Frontal cortex (tissue), 4 donors: Measurements from ENCODE around the gene DALRD3. TPM values are rescaled to one million over a fixed set of nuclear protein-coding genes. Genes with fewer than 3 reads are reported as not detected.

Experiments
- DNase-seq, 2 donors: peaks; one replicate each; pipeline ENCODE4 v3.0.0; 2012; ENCODE audit warnings: low spot score in 2 of 2
- FAIRE-seq: peaks from 2 replicates; lab custom pipeline; 2012; peaks lifted over from hg19 to GRCh38; lab: Jason Lieb, UNC
- small RNA-seq: library from RNA; depleted of rRNA; stranded (forward); fragments of <200 nt; gene quantifications from one replicate; pipeline ENCODE3, GENCODE V24; 2014
- total RNA-seq: library from RNA; depleted of rRNA; stranded (reverse); fragments of >200 nt; gene quantifications from one replicate; pipeline ENCODE4 v1.2.3, GENCODE V29; 2014
- donor health status: control.
- donor health status: control.
- donor health status: control.

The DALRD3 gene
- total RNA-seq, 1 donor from 2014 or later: 51.4 TPM

DNA sequence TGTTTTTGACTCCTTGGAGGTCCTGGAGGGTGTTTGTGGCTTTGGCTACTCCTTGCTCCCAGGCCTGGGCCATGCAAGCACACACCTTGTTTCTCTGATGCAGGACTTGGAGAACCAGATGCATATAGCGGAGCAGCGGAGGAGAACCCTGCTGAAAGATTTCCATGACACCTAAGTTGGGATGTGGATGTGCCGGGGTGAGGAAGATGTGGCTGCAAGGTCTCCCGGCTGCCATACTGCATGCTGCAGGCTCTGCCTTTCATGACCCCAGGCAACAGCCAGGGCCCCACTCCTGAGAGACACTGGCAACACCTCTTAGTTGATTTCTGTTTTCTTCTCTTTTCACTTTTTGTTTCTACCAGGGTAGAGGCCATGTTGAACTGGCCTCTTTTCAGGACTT, 35.3 kb downstream of the DALRD3 start:
- DNase-seq (no peak), FAIRE-seq (no peak)

DNA sequence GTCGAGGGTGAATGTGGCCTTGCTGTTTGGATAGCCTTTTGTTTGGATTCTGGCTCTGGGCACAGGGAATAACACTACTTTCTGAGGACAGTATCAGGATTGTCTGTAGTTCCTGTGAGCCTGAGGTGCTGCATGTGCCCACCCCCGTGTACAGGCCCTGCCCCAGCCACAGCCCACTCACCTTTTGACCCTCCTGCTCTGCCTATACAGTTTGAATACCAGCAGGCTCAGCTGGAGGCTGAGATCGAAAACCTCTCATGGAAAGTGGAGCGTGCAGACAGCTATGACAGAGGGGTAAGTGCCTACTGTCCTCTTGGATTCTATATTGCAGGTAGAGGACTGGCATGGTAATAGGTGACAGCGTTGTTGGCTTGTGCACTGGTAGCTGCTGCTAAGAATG, 35.7 kb downstream of the DALRD3 start:
- no peak for FAIRE-seq
- no peak for DNase-seq

DNA sequence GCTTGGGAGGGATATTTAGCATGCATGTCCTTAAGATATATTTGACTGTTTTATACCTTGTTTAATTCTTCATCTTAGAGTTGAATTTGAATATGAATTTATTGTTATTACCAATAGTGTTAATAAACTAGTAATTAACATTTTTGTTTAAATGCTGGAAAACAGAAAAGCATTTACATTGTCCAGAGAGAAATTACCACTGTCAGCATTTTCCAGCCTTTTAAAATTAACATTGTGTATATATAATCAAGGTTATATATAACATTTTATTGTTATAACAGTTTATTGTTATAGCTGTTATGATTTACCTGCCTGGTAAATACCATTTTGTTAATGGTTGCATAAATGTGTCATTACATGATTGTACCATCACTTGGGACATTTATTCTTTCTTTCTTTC, 36.4 kb downstream of the DALRD3 start:
- DNase-seq: no peak
- FAIRE-seq: no peak

DNA sequence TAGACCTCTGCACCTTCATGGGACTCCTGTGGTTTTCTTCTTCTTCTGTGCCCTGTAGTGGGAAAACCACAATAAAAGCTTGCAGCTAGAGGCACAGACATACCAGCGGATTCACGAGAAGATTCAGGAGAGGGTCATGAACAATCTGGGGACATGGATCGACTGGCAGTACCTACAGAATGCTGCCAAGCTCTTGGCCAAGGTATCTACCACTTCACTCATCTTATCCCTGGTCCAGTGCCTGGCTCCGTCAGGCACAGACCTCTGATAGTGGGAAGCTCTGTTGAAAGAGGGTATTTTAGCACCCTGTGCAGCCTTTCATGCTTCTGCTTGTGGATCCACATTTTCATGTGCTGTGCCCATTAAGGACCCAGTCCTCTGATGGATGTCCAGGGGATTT, 38.1 kb downstream of the DALRD3 start:
- FAIRE-seq: no peak

DNA sequence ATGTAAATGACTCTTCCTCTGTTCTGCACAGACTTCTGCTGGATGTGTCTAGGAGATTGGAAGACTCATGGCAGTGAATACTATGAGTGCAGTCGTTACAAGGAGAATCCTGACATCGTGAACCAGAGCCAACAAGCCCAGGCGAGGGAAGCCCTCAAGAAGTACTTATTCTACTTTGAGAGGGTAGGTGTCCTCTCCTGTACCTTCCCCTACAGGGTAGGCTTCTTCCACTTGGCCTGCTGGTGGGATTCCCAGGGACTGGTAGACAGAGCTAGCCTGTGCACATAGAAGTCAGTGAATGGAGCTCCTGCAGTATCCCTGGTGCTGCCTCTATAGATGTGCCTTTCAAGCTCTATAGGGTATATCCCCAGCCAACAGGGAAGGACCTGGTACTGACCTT, 38.9 kb downstream of the DALRD3 start:
- FAIRE-seq (no peak), DNase-seq (no peak)

More for the DNA sequence above, 38.1 kb downstream of the DALRD3 start:
- no peak for DNase-seq

DNA sequence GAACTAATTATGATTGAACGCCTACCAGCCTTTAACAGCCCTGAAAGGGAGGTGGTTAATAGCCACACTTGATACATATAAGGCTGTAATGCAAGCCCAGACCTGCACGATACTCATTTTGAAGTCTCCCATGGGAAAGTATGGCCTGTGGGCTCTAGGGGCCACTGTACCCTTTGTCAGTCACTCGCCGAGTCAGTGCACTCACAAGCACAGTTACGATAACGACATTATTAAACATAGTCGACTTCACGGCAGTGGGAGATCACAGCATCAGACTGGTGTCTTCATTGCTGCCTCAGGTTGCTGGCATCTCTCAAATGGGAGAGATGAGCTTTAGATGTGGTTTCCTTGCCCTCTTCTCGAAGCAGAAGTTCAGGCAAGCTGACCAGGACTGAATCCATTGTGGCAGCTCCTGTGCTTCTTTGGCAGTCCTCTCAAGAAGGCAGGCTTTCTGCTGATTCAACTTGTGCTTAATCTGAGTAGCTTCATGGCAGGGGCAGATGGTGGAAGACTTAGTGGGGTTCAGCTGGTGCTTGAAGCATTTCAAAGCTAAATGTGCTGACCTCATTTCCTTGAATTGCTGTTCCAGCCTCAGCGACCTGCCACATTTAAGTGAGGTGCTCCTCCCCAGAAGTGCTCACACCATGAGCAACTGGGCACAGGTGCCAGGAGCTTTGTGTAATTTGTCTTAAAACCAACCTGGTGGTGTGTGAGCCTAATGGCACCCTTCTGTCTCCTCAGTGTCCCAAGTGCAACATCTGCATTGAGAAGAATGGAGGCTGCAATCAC, 44.1 kb downstream of the DALRD3 start:
- DNase-seq: no peak
- FAIRE-seq: no peak

DNA sequence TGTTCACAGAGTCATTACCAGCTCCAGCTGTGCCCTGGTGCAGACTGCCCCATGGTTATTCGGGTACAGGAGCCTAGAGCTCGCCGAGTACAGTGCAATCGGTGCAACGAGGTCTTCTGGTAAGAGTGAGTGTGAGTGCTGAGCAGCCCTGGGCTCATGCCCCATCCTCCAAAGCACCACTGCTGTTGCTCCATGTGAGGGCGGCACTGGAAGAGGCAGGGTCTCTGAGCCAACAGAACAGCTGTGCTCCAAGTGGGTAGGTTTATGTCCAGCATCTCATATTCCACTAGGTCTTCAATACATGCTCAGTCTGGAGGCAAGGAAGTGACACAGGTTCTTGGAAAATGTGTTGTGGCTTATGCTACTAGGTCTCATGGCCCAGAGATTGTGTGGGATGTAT, 47.8 kb downstream of the DALRD3 start:
- no peak for FAIRE-seq
- DNase-seq: no peak

DNA sequence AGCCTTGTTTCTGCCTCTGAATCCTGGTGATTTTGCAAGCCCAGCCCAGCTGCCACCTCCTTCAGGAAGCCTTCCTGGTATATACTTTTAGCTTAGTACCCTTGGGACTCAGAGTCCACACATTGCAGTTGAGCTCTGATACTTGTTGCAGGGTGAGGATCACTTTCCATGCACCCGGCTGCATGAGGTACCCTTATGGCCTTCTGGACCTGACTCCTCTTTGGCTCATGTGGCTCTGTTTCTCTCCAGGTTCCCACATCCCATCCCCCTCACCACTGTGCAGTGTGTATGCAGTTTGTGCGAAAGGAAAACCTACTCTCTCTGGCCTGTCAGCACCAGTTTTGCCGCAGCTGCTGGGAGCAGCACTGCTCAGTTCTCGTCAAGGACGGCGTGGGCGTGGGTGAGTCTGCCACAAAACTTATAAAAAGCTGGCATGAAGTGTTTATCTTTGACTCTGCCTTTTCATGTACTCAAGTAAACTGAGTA, 51.5 kb downstream of the DALRD3 start:
- DNase-seq (no peak), FAIRE-seq (no peak)

DNA sequence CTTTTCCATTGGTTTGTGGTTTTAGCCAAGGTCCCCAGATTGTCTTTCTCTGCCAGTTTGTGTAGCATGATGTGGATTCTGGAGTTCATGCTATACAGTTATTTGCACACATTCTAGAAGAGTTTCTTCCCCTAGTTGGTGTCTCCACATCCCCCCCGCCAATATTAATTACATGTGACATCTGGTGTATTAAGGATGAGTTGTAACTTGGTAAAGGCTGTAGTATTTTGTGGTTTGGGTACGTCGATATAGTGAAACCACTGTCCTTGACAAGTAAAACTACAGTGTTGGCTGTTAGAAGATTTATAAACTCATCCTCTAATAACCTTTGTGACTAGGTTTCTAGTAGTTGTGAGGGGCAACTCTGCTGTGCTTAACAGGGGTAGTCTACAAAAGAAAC, 52.0 kb downstream of the DALRD3 start:
- no peak for DNase-seq
- no peak for FAIRE-seq

Small RNA genes within 50 kb of the gene (small RNA-seq; reads per million reads assigned to genes)
- gene MIR191 (3,650 reads per million, percentile 100 among the genes with 10 or more reads in this experiment), gene MIR425 (53.8 reads per million, percentile 98 among the genes with 10 or more reads in this experiment)

Other genes with a start within 250 kb of the DALRD3 start
- gene PRKAR2A, start 170.7 kb downstream of the DALRD3 start, total RNA-seq: 32.2 TPM
- gene SLC25A20, start 119.7 kb downstream of the DALRD3 start, total RNA-seq: 9.0 TPM
- gene ARIH2, start 99.7 kb downstream of the DALRD3 start, total RNA-seq: 59.1 TPM
- gene P4HTM, start 28.3 kb downstream of the DALRD3 start, total RNA-seq: 53.8 TPM
- 111 TPM for gene WDR6, start 11.2 kb downstream of the DALRD3 start, total RNA-seq
- gene NDUFAF3, start 3.5 kb upstream of the DALRD3 start, total RNA-seq: 31.8 TPM
- 190 TPM for gene IMPDH2, start 10.8 kb upstream of the DALRD3 start, total RNA-seq
- 148 TPM for gene QRICH1, start 75.5 kb upstream of the DALRD3 start, total RNA-seq
- gene QARS1, start 86.2 kb upstream of the DALRD3 start, total RNA-seq: 179 TPM
- gene USP19, start 102.2 kb upstream of the DALRD3 start, total RNA-seq: 44.8 TPM
- gene LAMB2, start 114.5 kb upstream of the DALRD3 start, total RNA-seq: 30.2 TPM
- 17.9 TPM for gene CCDC71, start 147.8 kb upstream of the DALRD3 start, total RNA-seq
- 16.3 TPM for gene KLHDC8B, start 153.0 kb upstream of the DALRD3 start, total RNA-seq